ENCODE data around the gene GALNS.

DNA sequence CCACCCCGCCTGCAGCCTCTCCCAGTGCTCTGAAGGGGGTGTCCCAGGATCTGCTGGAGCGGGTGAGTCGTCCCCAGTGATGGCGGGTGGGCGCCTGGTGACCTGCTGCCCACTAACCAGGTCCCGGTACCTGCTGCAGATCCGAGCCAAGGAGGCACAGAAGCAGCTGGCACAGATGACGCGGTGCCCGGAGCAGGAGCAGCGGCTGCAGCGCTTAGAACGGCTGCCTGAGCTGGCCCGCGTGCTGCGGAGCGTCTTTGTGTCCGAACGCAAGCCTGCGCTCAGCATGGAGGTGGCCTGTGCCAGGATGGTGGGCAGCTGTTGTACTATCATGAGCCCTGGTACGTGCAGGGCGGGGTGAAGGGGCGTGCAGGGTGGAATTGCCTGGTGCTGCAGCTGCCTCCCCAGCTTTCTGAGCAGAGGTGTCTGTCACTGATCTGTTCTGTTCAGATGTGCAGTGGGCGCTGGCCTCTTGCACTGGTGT is 49.6 kb downstream of the GALNS start:
- TF ChIP-seq, protein P1, sequence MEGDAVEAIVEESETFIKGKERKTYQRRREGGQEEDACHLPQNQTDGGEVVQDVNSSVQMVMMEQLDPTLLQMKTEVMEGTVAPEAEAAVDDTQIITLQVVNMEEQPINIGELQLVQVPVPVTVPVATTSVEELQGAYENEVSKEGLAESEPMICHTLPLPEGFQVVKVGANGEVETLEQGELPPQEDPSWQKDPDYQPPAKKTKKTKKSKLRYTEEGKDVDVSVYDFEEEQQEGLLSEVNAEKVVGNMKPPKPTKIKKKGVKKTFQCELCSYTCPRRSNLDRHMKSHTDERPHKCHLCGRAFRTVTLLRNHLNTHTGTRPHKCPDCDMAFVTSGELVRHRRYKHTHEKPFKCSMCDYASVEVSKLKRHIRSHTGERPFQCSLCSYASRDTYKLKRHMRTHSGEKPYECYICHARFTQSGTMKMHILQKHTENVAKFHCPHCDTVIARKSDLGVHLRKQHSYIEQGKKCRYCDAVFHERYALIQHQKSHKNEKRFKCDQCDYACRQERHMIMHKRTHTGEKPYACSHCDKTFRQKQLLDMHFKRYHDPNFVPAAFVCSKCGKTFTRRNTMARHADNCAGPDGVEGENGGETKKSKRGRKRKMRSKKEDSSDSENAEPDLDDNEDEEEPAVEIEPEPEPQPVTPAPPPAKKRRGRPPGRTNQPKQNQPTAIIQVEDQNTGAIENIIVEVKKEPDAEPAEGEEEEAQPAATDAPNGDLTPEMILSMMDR (conservative IDR thresholded peaks at IDR 0.05 in 1 of 2, IDR thresholded peaks at IDR 0.05 in 1 of 2; ENCODE audit: low read depth in 1 of 2, low read length in 2 of 2), result no peak
- TF ChIP-seq EZH2 (IDR thresholded peaks at IDR 0.05; ENCODE audit: low read length, missing control alignments), result no peak
